ENCODE results near the gene SGO1. TPM values are rescaled to one million over a fixed set of nuclear protein-coding genes. Genes with fewer than 3 reads are reported as not detected.

The SGO1 gene
- total RNA-seq, 1 experiment from 2014 or later, result 23.5 TPM

DNA sequence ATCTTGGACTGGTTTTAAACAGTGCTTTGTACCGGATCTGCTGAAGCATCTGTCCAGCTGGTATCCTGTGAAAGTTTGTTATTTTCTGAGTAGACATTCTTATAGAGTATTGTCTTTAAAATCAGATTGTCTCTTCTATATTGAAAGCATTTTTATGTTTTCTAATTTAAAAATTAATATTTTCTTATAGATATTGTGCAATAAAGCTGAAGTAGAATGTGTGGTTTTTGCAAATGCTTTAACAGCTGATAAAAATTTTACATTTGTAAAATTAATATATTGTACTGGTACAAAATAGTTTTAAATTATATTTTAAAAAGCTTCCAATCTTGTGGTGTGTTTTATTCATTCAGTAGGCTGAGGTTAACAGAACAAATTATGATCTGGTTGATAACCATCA, 31.9 kb downstream of the SGO1 start:
- H3K9me2 ChIP-seq (ENCODE audit: insufficient read depth), result no peaks in the 10 kb centered on the region
- H3K4me1 ChIP-seq (ENCODE audit: control insufficient read depth in 1 of 2, insufficient read depth in 2 of 2, low read length in 2 of 2), result no peaks in the 10 kb centered on the region
- no peak overlapping the region for H3K4me3 ChIP-seq (replicated peaks in 1 of 2; ENCODE audit: low read depth in 1 of 2, low read length in 2 of 2)
- POLR2A ChIA-PET, result no interaction called here
- ATAC-seq (no peak), DNase-seq (ENCODE audit: low read depth, low spot score) (no peak)
- no peak overlapping the region for H3K9ac ChIP-seq (ENCODE audit: low read length)
- no peaks in the 10 kb centered on the region for H3K27me3 ChIP-seq (ENCODE audit: insufficient read depth, low read length)
- BruUV-seq (replicated peaks), result no TSS peak
- TF ChIP-seq RAD21 (IDR thresholded peaks at IDR 0.05; ENCODE audit: low read depth) (no peak), SIN3A (IDR thresholded peaks at IDR 0.05; ENCODE audit: low read depth) (no peak), EGR1 (IDR thresholded peaks at IDR 0.05; ENCODE audit: low read depth) (no peak), JUND (IDR thresholded peaks at IDR 0.05) (no peak), YY1 (IDR thresholded peaks at IDR 0.05; ENCODE audit: extremely low read depth, insufficient replicate concordance, low read depth, low read length) (no peak), POLR2AphosphoS5 (IDR thresholded peaks at IDR 0.05; ENCODE audit: low read depth, low read length) (no peak), TCF7L2 (IDR thresholded peaks at IDR 0.05; ENCODE audit: borderline replicate concordance, extremely low read depth, insufficient read depth, insufficient read length) (no peak), FOSL1 (IDR thresholded peaks at IDR 0.05; ENCODE audit: low read depth) (no peak), ZFX (IDR thresholded peaks at IDR 0.05) (no peak)
- TF ChIP-seq, protein P1, sequence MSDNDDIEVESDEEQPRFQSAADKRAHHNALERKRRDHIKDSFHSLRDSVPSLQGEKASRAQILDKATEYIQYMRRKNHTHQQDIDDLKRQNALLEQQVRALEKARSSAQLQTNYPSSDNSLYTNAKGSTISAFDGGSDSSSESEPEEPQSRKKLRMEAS (IDR thresholded peaks at IDR 0.05), result no peak
- TF ChIP-seq, protein P2, sequence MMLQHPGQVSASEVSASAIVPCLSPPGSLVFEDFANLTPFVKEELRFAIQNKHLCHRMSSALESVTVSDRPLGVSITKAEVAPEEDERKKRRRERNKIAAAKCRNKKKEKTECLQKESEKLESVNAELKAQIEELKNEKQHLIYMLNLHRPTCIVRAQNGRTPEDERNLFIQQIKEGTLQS (IDR thresholded peaks at IDR 0.05), result no peak
- H4K20me1 ChIP-seq (ENCODE audit: insufficient read depth), result no peaks in the 10 kb centered on the region
- H3K36me3 ChIP-seq (ENCODE audit: control insufficient read depth in 1 of 2, insufficient read depth in 2 of 2, low read length in 2 of 2), result peaks cover 3 to 5% of the 10 kb centered on the region in 2 experiments; a peak in 1 of 4 replicates
- no peak overlapping the region for H3K27ac ChIP-seq (ENCODE audit: low read depth, low read length)
- no peaks in the 10 kb centered on the region for H3K79me2 ChIP-seq (ENCODE audit: insufficient read depth, low read length)
- H3K4me2 ChIP-seq (ENCODE audit: low read length), result no peak overlapping the region
- no peaks in the 10 kb centered on the region for H3K9me3 ChIP-seq (ENCODE audit: control insufficient read depth in 1 of 2, insufficient read depth in 1 of 2, low read depth in 1 of 2, low read length in 2 of 2)
- intact Hi-C loops (cut with micrococcal nuclease), result loop anchor here (10.0 kb wide), 1 partner anchor 269 kb away; no protein-coding TSS in a partner anchor
- RAD21 ChIA-PET (ENCODE audit: low non-redundant PET in 1 of 2, low total read pairs in 2 of 2, uncharacterized antibody in 2 of 2, unreplicated experiment in 2 of 2), result no interaction called here
- CTCF ChIA-PET, result no interaction called here
- H2AFZ ChIP-seq (ENCODE audit: low read depth, low read length, poor library complexity, severe bottlenecking), result no peak overlapping the region

DNA sequence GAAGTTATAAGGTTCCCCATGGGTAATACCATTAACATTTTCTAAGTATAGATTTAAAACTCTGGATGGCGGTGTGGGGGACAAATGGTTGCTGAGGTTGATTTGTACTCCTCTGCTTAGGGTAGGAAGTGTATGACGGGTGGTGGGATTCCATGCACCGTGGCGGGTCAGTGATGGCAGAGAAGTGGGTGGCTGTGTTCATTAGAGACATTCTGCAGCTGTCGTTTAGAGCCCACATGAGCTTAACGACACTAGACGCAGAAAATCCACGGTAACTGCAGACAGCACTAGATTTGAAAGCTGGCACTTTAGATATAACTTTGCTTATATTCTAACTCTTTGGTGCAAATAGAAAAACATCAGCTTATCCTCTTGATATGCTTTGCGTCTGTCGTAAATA, 37.5 kb downstream of the SGO1 start:
- Histone ChIP-seq H2AFZ (ENCODE audit: low read depth, low read length, poor library complexity, severe bottlenecking) (no peak overlapping the region), H3K36me3 (ENCODE audit: control insufficient read depth in 1 of 2, insufficient read depth in 2 of 2, low read length in 2 of 2) (no peaks in the 10 kb centered on the region), H3K9me3 (ENCODE audit: control insufficient read depth in 1 of 2, insufficient read depth in 1 of 2, low read depth in 1 of 2, low read length in 2 of 2) (no peaks in the 10 kb centered on the region), H3K4me3 (replicated peaks in 1 of 2; ENCODE audit: low read depth in 1 of 2, low read length in 2 of 2) (no peak overlapping the region), H3K79me2 (ENCODE audit: insufficient read depth, low read length) (no peaks in the 10 kb centered on the region), H3K9me2 (ENCODE audit: insufficient read depth) (no peaks in the 10 kb centered on the region), H4K20me1 (ENCODE audit: insufficient read depth) (no peaks in the 10 kb centered on the region), H3K27me3 (ENCODE audit: insufficient read depth, low read length) (no peaks in the 10 kb centered on the region), H3K27ac (ENCODE audit: low read depth, low read length) (no peak overlapping the region), H3K4me2 (ENCODE audit: low read length) (no peak overlapping the region), H3K4me1 (ENCODE audit: control insufficient read depth in 1 of 2, insufficient read depth in 2 of 2, low read length in 2 of 2) (no peaks in the 10 kb centered on the region), H3K9ac (ENCODE audit: low read length) (no peak overlapping the region)
- POLR2A ChIA-PET, result no interaction called here
- ATAC-seq, result no peak
- CTCF ChIA-PET, result no interaction called here
- RAD21 ChIA-PET (ENCODE audit: low non-redundant PET in 1 of 2, low total read pairs in 2 of 2, uncharacterized antibody in 2 of 2, unreplicated experiment in 2 of 2), result no interaction called here
- BruUV-seq (replicated peaks), result no TSS peak
- intact Hi-C loops (cut with micrococcal nuclease), result no loop called here
- DNase-seq (ENCODE audit: low read depth, low spot score), result no peak
- no peak for TF ChIP-seq POLR2A (IDR thresholded peaks at IDR 0.05; ENCODE audit: borderline replicate concordance, extremely low read depth, insufficient read depth, insufficient read length)
- TF ChIP-seq ELF1 (IDR thresholded peaks at IDR 0.05; ENCODE audit: borderline replicate concordance, low read depth), result no peak
- no peak for TF ChIP-seq JUND (IDR thresholded peaks at IDR 0.05)
- TF ChIP-seq, protein P1 (IDR thresholded peaks at IDR 0.05), result no peak
- no peak for TF ChIP-seq ZFX (IDR thresholded peaks at IDR 0.05)
- TF ChIP-seq FOSL1 (IDR thresholded peaks at IDR 0.05; ENCODE audit: low read depth), result no peak
- no peak for TF ChIP-seq CBX3 (IDR thresholded peaks at IDR 0.05; ENCODE audit: low read depth)
- TF ChIP-seq POLR2AphosphoS5 (IDR thresholded peaks at IDR 0.05; ENCODE audit: low read depth, low read length), result no peak
- TF ChIP-seq SP1 (IDR thresholded peaks at IDR 0.05; ENCODE audit: low read depth), result no peak
- TF ChIP-seq, protein P3, sequence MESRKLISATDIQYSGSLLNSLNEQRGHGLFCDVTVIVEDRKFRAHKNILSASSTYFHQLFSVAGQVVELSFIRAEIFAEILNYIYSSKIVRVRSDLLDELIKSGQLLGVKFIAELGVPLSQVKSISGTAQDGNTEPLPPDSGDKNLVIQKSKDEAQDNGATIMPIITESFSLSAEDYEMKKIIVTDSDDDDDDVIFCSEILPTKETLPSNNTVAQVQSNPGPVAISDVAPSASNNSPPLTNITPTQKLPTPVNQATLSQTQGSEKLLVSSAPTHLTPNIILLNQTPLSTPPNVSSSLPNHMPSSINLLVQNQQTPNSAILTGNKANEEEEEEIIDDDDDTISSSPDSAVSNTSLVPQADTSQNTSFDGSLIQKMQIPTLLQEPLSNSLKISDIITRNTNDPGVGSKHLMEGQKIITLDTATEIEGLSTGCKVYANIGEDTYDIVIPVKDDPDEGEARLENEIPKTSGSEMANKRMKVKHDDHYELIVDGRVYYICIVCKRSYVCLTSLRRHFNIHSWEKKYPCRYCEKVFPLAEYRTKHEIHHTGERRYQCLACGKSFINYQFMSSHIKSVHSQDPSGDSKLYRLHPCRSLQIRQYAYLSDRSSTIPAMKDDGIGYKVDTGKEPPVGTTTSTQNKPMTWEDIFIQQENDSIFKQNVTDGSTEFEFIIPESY (IDR thresholded peaks at IDR 0.05; ENCODE audit: extremely low read depth, insufficient replicate concordance, low read length), result no peak
- TF ChIP-seq CEBPB (IDR thresholded peaks at IDR 0.05; ENCODE audit: low read depth), result no peak
- TF ChIP-seq EZH2phosphoT487 (IDR thresholded peaks at IDR 0.05; ENCODE audit: borderline replicate concordance), result no peak

Measured in HCT116 (cell line).